Subcutaneous abdominal adipose tissue (tissue), 5 donors: ENCODE results near the gene MED10.

ENCODE experiments used
- H3K27ac ChIP-seq: one replicate; pipeline ENCODE4 v1.7.0; 2013; ENCODE audit warnings: low read depth, mild to moderate bottlenecking, inconsistent platforms, low read length, moderate library complexity
- H3K27me3 ChIP-seq, 5 donors: one replicate each; pipeline ENCODE4 v1.7.0; 2013; ENCODE audit warnings: low read length in 5 of 5, inconsistent platforms in 1 of 5; ENCODE audit not compliant: control insufficient read depth in 5 of 5, insufficient read depth in 4 of 5
- H3K36me3 ChIP-seq, 5 donors: one replicate each; pipeline ENCODE4 v1.7.0; 2013; ENCODE audit warnings: low read length in 5 of 5; ENCODE audit not compliant: control insufficient read depth in 5 of 5, insufficient read depth in 5 of 5
- H3K4me1 ChIP-seq, 5 donors: one replicate each; pipeline ENCODE4 v1.7.0; 2013; ENCODE audit warnings: low read length in 5 of 5, mild to moderate bottlenecking in 3 of 5, moderate library complexity in 1 of 5; ENCODE audit not compliant: control insufficient read depth in 5 of 5, insufficient read depth in 5 of 5
- H3K4me3 ChIP-seq, 5 donors: one replicate each; pipeline ENCODE4 v1.7.0; 2013; ENCODE audit warnings: low read length in 5 of 5, low read depth in 1 of 5
- H3K9ac ChIP-seq, 5 donors: one replicate each; pipeline ENCODE4 v1.7.0; 2013; ENCODE audit warnings: low read length in 5 of 5, mild to moderate bottlenecking in 4 of 5, moderate library complexity in 3 of 5
- H3K9me3 ChIP-seq, 5 donors: one replicate each; pipeline ENCODE4 v1.7.0; 2013; ENCODE audit warnings: low read length in 5 of 5; ENCODE audit not compliant: control insufficient read depth in 5 of 5
- donor health status: healthy.
- donor health status: healthy.
- donor health status: healthy.
- donor health status: healthy.
- donor health status: healthy.

The MED10 gene

DNA sequence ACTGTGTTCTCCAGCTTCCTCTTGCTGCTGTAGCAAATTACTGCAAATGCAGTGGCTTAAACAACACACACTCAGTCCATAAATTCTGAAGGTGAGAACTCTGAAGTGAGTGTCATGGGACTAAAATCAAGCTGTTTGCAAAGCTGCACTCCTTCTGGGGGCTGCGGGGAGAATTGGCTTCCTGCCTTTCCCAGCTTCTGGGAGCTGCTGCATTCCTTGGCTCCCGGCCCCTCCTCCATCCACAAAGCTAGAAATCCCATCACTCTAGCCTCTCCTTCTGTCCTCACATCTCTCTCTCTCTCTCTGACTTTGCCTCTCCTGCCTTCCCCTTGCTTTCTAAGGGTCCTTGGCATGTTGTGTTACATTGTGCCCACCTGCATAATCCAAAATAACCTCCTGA is 14.2 kb upstream of the MED10 start:
- Histone ChIP-seq H3K27me3 (peaks cover 0 to 33% (median 18%) of the 10 kb centered on the region in 5 donors), H3K27ac (no peak overlapping the region), H3K9ac (no peak overlapping the region), H3K4me1 (peaks cover 0 to 2% (median 0%) of the 10 kb centered on the region in 5 donors), H3K9me3 (peaks cover 0 to 4% (median 1%) of the 10 kb centered on the region in 5 donors), H3K4me3 (no peak overlapping the region), H3K36me3 (no peaks in the 10 kb centered on the region)

DNA sequence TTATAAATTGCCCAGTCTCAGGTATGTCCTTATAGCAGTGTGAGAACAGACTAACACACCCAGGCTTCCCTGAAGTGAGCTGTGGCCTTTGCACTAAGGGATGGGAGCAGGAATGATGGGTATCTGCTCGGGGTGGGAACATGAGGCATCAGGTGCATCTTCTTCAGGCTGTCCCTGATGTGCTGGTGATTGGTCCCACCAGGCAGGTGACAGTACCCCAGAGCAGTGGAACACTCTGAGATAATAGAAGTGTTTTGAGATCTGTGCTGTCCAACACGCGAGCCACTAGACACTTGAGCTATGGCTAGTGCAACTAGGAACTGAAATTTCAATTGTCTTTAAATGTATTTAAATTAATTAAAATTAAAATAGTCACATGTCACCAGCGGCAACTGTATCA is 12.8 kb upstream of the MED10 start:
- H3K4me3 ChIP-seq, result no peak overlapping the region
- no peaks in the 10 kb centered on the region for H3K36me3 ChIP-seq
- no peak overlapping the region for H3K27ac ChIP-seq
- no peaks in the 10 kb centered on the region for H3K9me3 ChIP-seq
- no peak overlapping the region for H3K9ac ChIP-seq
- peaks cover under 1 to 29% (median 16%) of the 10 kb centered on the region in 5 donors for H3K27me3 ChIP-seq
- H3K4me1 ChIP-seq, result peaks cover 0 to 2% (median 0%) of the 10 kb centered on the region in 5 donors

DNA sequence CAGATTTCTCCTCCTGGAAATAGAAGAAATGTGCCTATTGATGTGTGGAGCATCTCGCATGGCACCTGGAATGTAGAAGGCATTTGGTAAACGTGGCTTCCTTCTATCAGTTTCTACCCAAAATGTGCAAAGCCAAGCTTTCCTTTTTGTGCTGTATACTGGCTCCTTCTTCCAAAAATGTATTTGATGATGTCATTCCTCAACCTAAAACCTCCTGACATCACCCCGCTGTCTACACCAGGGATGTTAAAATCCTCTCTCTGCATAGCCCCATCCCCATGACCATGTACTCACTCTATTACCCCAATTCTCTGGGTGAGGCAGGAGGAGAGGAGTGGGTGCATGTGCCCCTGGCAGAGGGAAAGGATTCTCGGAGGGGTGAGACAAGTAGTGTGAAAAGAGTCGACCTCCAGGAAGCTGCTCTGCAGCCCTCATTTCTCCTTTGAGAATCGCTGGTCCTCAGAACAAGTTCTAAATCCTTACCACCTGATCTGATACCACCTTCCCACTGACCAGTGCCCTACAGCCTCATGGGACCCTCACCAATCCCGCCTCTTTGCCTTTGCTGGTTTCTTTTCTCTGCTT is 11.7 kb upstream of the MED10 start:
- Histone ChIP-seq H3K4me3 (no peak overlapping the region), H3K4me1 (peaks cover 0 to 2% (median 0%) of the 10 kb centered on the region in 5 donors), H3K9ac (no peak overlapping the region), H3K36me3 (no peaks in the 10 kb centered on the region), H3K27me3 (peaks cover 8 to 29% (median 18%) of the 10 kb centered on the region in 5 donors), H3K27ac (no peak overlapping the region), H3K9me3 (no peaks in the 10 kb centered on the region)

DNA sequence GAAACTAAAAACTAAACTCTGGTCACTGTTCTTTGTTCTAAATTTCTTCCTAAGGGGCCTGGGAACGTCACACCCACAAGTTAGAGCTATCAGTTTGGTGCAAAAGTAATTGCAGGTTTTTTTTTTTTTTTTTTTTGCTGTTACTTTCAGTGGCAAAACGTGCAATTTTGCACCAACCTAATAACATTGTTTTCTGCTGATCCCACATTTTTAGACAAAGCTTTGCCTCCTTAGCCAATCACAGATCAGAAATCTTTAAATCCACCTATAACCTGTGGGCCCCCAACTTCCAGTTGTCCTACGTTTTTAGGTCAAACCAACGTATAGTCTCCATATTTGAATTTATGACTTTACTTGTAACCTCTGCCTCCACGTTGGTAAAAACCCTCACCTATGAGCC is 11.1 kb upstream of the MED10 start:
- no peak overlapping the region for H3K27ac ChIP-seq
- H3K36me3 ChIP-seq, result no peaks in the 10 kb centered on the region
- no peaks in the 10 kb centered on the region for H3K9me3 ChIP-seq
- H3K9ac ChIP-seq, result no peak overlapping the region
- H3K4me1 ChIP-seq, result peaks cover 0 to 2% (median 0%) of the 10 kb centered on the region in 5 donors
- peaks cover 5 to 27% (median 19%) of the 10 kb centered on the region in 5 donors for H3K27me3 ChIP-seq
- H3K4me3 ChIP-seq, result no peak overlapping the region

DNA sequence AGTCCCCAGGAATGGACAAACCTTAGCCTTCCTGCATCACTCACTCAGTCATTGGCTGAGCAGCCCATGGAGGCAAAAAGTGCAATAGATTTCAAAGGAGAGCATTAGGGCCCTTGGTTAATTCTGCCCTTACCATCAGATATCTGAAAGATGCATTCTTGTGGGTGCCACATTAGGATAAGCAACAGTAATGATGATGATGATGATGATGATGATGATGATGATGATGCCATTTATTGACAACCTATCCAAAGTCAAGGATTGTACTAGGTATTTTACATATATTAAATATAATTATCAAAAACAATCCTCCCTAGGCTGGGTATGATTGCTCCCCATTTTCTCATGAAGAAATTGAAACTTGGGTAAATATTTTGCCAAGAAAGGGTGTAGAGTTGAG is 9.6 kb upstream of the MED10 start:
- Histone ChIP-seq H3K4me1 (peaks cover 0 to 2% (median 0%) of the 10 kb centered on the region in 5 donors), H3K27me3 (peaks cover 10 to 30% (median 20%) of the 10 kb centered on the region in 5 donors), H3K27ac (no peak overlapping the region), H3K9ac (no peak overlapping the region), H3K9me3 (no peaks in the 10 kb centered on the region), H3K36me3 (no peaks in the 10 kb centered on the region), H3K4me3 (no peak overlapping the region)

DNA sequence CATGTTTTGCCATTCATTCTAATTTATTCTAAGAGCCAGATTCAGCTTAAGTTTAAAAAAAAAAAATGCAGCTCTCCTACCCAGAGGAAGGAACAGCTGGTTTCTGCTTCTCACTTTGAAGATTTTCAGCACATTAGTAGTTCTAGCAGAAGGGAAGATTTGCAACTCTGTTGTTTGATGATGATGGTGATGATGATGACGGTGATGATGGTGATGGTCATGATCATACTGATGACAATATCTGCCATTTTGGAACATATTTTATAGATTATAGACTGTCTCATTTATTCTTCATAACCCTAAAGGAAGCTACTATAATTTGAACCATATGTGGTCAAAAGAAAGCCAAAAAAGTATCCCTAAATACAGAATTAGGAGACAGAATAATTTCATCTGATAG is 7.9 kb upstream of the MED10 start:
- Histone ChIP-seq H3K4me3 (no peak overlapping the region), H3K4me1 (peaks cover 0 to 2% (median 0%) of the 10 kb centered on the region in 5 donors), H3K9ac (no peak overlapping the region), H3K27ac (no peak overlapping the region), H3K27me3 (peaks cover 5 to 27% (median 12%) of the 10 kb centered on the region in 5 donors), H3K9me3 (no peaks in the 10 kb centered on the region), H3K36me3 (no peaks in the 10 kb centered on the region)

DNA sequence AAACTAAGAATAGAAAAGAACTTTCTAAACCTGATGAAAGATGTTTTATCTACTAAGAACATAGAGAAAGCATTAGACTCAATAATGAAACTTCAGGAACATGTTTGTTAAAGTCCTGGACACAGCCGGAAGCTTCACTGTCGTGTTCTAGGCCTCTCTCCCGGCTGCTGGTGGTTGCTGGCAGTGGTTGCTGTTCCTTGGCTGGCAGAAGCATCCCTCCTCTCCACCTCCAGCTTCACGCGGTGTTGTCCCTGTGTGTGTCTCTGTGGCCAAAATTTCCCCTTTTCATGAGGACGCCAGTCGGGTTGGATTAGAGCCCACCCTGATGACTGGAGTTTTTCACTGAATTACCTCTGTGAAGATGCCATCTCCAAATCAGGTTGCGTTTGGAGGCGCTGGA is 6.5 kb upstream of the MED10 start:
- H3K27me3 ChIP-seq, result peaks cover 5 to 19% (median 12%) of the 10 kb centered on the region in 5 donors
- H3K4me1 ChIP-seq, result no peaks in the 10 kb centered on the region
- no peak overlapping the region for H3K27ac ChIP-seq
- no peaks in the 10 kb centered on the region for H3K36me3 ChIP-seq
- H3K9me3 ChIP-seq, result no peaks in the 10 kb centered on the region
- no peak overlapping the region for H3K4me3 ChIP-seq
- no peak overlapping the region for H3K9ac ChIP-seq

DNA sequence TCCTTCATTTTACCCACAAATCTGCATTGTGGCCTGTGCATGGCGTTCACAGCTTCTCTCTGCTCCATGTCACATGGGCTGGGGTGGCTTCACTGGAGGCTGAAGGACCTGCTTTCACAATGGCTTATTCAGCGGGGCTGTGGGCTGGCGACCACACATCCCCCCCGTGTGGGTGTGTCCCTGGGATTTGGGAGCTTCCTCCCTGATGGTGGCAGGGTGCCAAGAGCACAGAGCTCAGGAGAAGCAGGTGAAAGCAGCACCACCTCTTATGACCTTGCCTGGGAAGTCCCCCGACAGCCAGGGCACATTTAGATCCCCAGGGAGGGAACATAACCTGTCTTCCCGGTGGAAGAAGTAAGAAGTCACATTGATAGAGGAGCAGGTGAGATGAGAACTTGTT is 5.0 kb upstream of the MED10 start:
- no peak overlapping the region for H3K27ac ChIP-seq
- no peak overlapping the region for H3K4me3 ChIP-seq
- no peaks in the 10 kb centered on the region for H3K9me3 ChIP-seq
- no peak overlapping the region for H3K9ac ChIP-seq
- peaks cover 0 to 7% (median 6%) of the 10 kb centered on the region in 5 donors for H3K4me1 ChIP-seq
- H3K36me3 ChIP-seq, result no peaks in the 10 kb centered on the region
- peaks cover 5 to 15% (median 12%) of the 10 kb centered on the region in 5 donors for H3K27me3 ChIP-seq

DNA sequence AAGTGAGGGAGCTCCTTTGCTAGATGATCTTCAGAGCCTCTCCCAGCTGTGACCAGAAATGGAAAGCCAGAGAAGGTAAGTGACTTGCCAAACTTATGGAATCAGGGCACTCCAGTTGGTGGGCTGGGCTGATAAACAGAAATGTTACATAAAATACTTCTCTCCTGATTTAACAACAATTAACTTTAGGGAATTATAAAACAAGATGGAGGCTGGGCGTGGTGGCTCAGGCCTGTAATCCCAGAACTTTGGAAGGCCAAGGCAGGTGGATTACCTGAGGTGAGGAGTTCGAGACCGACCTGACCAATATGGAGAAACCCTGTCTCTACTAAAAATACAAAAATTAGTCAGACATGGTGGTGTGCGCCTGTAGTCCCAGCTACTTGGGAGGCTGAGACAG is 899 bp upstream of the MED10 start:
- peak overlapping the region in 1 of 5 donors; percentile 97 for H3K4me3 ChIP-seq
- H3K4me1 ChIP-seq, result peaks cover 4 to 25% (median 18%) of the 10 kb centered on the region in 5 donors
- no peak overlapping the region for H3K27ac ChIP-seq
- peaks cover 0 to 9% (median 5%) of the 10 kb centered on the region in 5 donors for H3K27me3 ChIP-seq
- no peak overlapping the region for H3K9ac ChIP-seq
- peaks cover 8 to 22% (median 19%) of the 10 kb centered on the region in 5 donors for H3K36me3 ChIP-seq
- H3K9me3 ChIP-seq, result no peaks in the 10 kb centered on the region

DNA sequence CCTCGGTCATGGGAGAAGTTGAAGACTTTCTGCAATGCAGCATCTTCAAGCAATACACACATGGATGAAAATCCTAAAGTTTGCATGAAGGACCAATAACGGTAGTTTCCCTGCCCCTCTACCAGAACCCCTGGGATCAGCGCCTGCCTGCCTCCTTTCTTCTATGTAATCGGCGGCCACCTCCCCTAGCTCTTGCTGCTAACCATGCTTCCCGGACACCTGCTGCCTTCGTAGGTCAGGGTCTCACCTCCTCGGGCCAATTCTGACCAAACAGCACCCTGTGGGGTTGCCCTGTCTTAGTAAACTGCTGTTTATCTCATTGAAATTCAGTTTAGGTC is 388 bp upstream of the MED10 start:
- H3K4me1 ChIP-seq, result peaks cover 4 to 25% (median 18%) of the 10 kb centered on the region in 5 donors
- H3K27ac ChIP-seq, result no peak overlapping the region
- no peaks in the 10 kb centered on the region for H3K9me3 ChIP-seq
- H3K4me3 ChIP-seq, result peak overlapping the region; percentile 70 to 97 (median 93)
- H3K27me3 ChIP-seq, result peaks cover 0 to 7% (median 5%) of the 10 kb centered on the region in 5 donors
- H3K9ac ChIP-seq, result peak overlapping the region in 3 of 5 donors; percentile 88 to 98 (median 91)
- H3K36me3 ChIP-seq, result peaks cover 13 to 26% (median 23%) of the 10 kb centered on the region in 5 donors
